NT2/D1 (cell line): Measurements from ENCODE around the gene OR14J1.

Source experiments
- SUZ12 ChIP-seq: IDR thresholded peaks from 2 replicates; pipeline ENCODE4 v1.6.1; 2011; ENCODE audit not compliant: insufficient read length, insufficient read depth; ENCODE audit errors: extremely low read depth
- YY1 ChIP-seq: IDR thresholded peaks from 2 replicates; pipeline ENCODE4 v1.6.1; 2011; ENCODE audit not compliant: insufficient read length, insufficient read depth
- ZNF274 ChIP-seq: IDR thresholded peaks from 2 replicates; pipeline ENCODE4 v1.6.1; 2011; ENCODE audit warnings: mild to moderate bottlenecking, low read depth, low read length

DNA sequence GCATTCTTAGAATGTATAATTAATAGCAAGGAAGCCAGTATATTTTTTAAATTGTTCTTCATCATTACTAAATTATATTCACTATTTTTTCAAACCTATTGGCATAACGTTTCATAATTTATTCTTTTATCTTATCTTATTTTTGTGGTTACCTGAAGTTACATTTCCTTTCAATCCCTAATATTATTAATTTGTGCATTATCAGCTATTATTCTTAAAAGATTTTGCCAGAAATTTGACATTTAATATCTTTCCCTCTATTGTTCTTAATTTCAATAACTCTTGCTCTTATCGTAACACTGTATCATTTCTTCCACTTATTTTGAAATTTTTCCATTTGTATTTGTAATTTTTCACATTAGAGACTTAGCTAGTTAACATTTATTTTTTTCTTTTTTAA, 18.4 kb downstream of the OR14J1 start:
- no peak for TF ChIP-seq ZNF274
- TF ChIP-seq YY1: no peak
- TF ChIP-seq SUZ12: no peak
